GM12875 (cell line): Measurements from ENCODE around the gene QRFP.

Source experiments
- H3K4me3 ChIP-seq: one replicate; pipeline ENCODE4 v1.5.1; 2011; ENCODE audit warnings: low read depth, low read length, control low read depth
- TF ChIP-seq, protein P1 (sequence below): IDR thresholded peaks from 2 replicates; pipeline ENCODE4 v1.5.1; 2011; ENCODE audit warnings: low read depth, mild to moderate bottlenecking, control low read depth, inconsistent platforms, low read length, moderate library complexity, borderline replicate concordance; ENCODE audit not compliant: insufficient read depth

Gene QRFP

DNA sequence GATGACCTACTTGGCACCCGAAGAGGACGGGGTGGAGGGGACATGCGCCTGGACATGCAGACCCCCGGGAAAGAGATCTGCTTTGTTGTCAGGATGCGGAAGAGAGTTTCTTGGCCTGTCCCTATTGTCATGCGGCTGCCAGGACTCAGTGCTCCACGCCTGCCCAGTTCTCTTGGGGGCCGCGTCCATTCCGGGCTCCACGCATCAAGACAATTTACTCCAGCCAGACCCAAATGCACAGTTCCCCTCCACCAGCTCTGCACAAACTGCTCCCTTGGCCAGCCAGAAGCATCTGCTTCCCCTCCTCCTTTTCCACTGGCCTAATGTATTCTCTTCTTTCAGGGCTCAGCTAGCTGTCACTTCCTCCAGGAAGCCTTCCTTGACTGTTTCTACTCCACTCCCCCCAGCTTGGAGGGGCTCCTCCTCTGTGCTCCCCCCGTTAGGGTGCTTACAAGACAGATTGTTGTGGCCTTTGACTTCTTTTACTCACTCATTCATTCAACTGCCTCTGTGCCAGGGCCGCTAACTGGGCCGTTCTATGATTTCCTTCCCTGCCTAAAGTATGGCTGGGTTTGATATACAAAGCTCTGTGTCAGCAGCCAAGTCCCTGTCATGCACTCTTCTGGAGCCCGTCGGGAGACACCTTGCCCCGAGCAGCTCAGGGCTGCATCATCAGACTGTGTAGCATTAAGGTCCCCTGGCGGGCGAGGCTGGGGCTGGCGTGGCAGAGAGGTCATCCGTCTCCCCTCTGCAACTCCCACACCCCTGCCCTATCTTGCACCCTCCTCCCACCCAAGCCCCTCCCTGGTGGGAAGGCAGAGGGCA is 35.9 kb upstream of the QRFP start:
- no peak overlapping the region for H3K4me3 ChIP-seq
- TF ChIP-seq, protein P1, sequence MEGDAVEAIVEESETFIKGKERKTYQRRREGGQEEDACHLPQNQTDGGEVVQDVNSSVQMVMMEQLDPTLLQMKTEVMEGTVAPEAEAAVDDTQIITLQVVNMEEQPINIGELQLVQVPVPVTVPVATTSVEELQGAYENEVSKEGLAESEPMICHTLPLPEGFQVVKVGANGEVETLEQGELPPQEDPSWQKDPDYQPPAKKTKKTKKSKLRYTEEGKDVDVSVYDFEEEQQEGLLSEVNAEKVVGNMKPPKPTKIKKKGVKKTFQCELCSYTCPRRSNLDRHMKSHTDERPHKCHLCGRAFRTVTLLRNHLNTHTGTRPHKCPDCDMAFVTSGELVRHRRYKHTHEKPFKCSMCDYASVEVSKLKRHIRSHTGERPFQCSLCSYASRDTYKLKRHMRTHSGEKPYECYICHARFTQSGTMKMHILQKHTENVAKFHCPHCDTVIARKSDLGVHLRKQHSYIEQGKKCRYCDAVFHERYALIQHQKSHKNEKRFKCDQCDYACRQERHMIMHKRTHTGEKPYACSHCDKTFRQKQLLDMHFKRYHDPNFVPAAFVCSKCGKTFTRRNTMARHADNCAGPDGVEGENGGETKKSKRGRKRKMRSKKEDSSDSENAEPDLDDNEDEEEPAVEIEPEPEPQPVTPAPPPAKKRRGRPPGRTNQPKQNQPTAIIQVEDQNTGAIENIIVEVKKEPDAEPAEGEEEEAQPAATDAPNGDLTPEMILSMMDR: peak; percentile 56

DNA sequence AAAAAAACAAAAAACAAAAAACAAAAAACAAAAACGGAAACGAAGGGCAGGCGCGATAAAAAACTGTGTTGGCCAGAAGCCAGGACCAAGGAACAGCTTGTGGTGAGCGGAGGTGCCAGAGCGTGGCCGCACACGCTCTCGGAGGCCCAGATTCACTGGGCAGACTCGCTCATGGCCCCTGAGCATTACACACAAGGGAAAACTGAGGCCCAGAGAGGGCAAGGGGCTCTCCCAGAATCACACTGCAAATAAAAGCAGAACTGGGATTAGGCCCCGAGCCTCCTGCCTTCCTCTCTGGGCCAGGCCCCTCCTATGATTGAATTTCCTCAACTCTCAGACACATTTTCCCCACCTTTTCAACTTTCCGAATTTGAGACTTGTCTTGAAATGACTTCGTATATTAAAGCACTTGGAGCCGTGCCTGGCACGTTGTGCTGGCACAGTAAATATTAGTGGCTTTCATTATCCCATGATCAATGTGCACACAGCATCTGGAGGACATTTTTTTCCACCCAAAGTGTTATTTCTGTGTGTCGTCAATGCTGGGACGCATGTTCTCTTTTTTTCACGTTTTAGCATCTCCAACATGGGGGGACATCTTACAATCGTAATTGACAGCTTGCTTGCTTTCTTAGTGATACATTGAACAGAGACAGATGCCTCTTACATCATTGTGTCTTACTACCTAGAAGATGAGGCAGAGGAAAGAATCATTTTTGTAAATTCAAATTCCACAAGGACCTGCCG is 35.1 kb upstream of the QRFP start:
- TF ChIP-seq, protein P1: no peak
- H3K4me3 ChIP-seq: no peak overlapping the region

DNA sequence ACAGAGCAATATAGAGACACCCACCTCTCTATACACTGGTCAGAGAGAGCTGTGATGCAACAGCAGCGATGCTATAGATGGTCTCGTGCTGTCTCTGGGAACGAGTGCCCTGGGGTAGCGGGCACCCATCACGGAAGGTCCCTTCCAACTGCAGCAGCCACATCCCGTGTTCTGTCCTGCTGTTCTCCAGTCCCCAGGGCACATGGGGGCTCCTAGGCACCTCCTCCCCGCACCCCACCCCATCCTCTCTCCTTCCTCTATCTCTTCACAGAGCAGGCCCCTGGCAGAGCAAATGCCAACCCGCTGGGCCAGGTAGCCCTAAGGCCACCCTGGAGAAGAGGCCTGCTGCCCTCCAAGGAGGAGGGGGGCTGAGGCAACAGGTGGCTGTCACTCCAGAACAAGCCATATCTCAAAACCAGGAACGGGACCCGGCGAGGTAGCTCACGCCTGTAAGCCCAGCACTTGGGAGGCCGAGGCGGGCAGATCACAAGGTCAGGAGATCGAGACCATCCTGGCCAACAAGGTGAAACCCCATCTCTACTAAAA is 34.3 kb upstream of the QRFP start:
- TF ChIP-seq, protein P1: no peak
- no peak overlapping the region for H3K4me3 ChIP-seq

DNA sequence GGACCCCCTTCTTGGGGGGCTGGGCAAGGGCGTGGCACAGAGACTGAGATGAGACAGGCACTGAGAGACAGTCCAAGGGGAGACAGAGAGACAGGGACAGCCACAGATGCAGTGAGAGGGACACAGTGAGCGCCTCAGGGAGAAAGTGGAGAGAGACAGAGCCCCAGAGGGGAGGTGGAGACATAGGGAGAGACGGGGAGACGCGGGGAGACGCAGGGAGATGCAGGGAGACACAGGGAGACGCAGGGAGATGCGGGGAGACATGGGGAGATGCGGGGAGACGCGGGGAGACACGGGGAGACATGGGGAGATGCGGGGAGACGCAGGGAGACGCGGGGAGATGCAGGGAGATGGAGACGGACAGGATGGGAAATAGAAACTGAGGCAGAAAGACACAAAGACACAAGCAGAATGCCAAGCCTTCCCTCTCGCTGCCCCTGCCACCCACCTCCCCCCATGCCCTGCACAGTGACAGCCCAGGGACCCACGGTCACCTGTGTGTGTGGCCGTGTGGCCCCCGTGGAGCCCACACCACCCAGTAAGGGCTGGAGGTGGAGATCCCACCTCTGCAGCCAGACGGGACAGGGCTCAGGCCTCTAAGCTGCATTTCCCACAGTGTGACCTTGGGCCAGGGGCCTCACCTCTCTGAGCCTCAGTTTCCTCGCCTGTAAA is 33.7 kb upstream of the QRFP start:
- no peak overlapping the region for H3K4me3 ChIP-seq
- TF ChIP-seq, protein P1: no peak

DNA sequence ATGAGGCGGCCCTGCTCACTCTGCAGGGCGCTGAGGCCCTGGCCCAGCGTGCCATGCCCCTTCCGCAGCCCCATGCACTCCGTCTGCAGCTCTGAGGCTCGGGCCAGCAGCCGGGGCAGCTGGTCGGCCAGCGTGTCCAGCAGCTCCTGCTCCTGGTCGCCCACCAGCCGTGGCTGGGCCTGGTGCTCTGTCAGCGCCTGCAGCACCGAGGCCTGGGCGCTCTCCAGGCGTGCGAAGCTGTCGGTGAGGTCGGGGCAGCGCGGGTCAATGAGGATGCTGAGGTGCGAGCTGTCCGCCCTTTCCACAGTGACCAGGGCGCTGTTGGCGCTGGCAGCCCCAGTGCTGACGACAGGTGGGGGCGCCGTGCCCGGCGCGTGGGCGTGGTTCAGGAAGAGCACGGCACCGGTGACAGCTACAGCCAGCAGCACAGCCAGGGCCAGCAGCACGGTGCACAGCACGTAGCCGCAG is 33.0 kb upstream of the QRFP start:
- no peak overlapping the region for H3K4me3 ChIP-seq

More for the DNA sequence above, 33.0 kb upstream of the QRFP start:
- TF ChIP-seq, protein P1: no peak
